OCI-LY1 (cell line): Measurements from ENCODE around the gene CELF2.

Experiments used
- H2AFZ ChIP-seq: fragments of 200-600 bp; sonication (generic), shearing (Covaris generic); 2 replicates; pipeline ENCODE4 v1.6.0; 2014; ENCODE audit warnings: antibody characterized with exemption, mild to moderate bottlenecking, low read length
- H3F3A ChIP-seq: fragments of 200-600 bp; sonication (generic), shearing (Covaris generic); 2 replicates; pipeline ENCODE4 v1.6.0; 2014; ENCODE audit warnings: mild to moderate bottlenecking, antibody characterized with exemption, low read length, moderate library complexity; ENCODE audit not compliant: insufficient read depth
- H3K27ac ChIP-seq: fragments of 200-600 bp; sonication (generic); 2 replicates; pipeline ENCODE4 v1.5.1; 2014; ENCODE audit warnings: low read length, mixed run types, mild to moderate bottlenecking, low read depth; ENCODE audit not compliant: poor library complexity, severe bottlenecking
- H3K27me3 ChIP-seq: fragments of 200-600 bp; sonication (generic); 2 replicates; pipeline ENCODE4 v1.6.0; 2014; ENCODE audit warnings: antibody characterized with exemption, mild to moderate bottlenecking, low read length, moderate library complexity; ENCODE audit not compliant: insufficient read depth
- H3K36me3 ChIP-seq: fragments of 200-600 bp; sonication (generic); 2 replicates; pipeline ENCODE4 v1.6.1; 2014; ENCODE audit warnings: mild to moderate bottlenecking, antibody characterized with exemption, low read length, moderate library complexity, mixed read lengths; ENCODE audit not compliant: insufficient read depth
- H3K4me1 ChIP-seq: fragments of 200-600 bp; sonication (generic); 2 replicates; pipeline ENCODE4 v1.5.1; 2014; ENCODE audit warnings: mild to moderate bottlenecking, low read length, moderate library complexity; ENCODE audit not compliant: insufficient read depth, severe bottlenecking
- H3K4me2 ChIP-seq: fragments of 200-600 bp; sonication (generic), shearing (Covaris generic); 2 replicates; pipeline ENCODE4 v1.6.1; 2014; ENCODE audit warnings: low read length
- H3K4me3 ChIP-seq: fragments of 200-600 bp; sonication (generic); 2 replicates; pipeline ENCODE4 v1.5.1; 2014; ENCODE audit warnings: low read length, low read depth, mild to moderate bottlenecking, mixed read lengths; ENCODE audit not compliant: poor library complexity, severe bottlenecking
- H3K79me2 ChIP-seq: fragments of 200-600 bp; shearing (Covaris generic); 2 replicates; pipeline ENCODE4 v1.6.1; 2016; ENCODE audit warnings: mixed run types, low read length, mixed read lengths; ENCODE audit not compliant: insufficient read depth
- H3K9ac ChIP-seq: fragments of 200-600 bp; sonication (generic), shearing (Covaris generic); 2 replicates; pipeline ENCODE4 v1.6.1; 2014; ENCODE audit warnings: mild to moderate bottlenecking, low read length, mixed read lengths
- H3K9me2 ChIP-seq: fragments of 200-600 bp; sonication (generic), shearing (Covaris generic); 2 replicates; pipeline ENCODE4 v1.6.1; 2014; ENCODE audit warnings: low read depth, mild to moderate bottlenecking, low read length, mixed read lengths
- H3K9me3 ChIP-seq: fragments of 200-600 bp; shearing (Covaris generic); 2 replicates; pipeline ENCODE4 v1.6.1; 2014; ENCODE audit warnings: low read length, mixed read lengths
- H4K20me1 ChIP-seq: fragments of 200-600 bp; sonication (generic), shearing (Covaris generic); 2 replicates; pipeline ENCODE4 v1.6.0; 2016; ENCODE audit warnings: mild to moderate bottlenecking, low read length; ENCODE audit not compliant: insufficient read depth
- CTCF ChIP-seq: fragments of 200-600 bp; sonication (generic), shearing (Covaris generic); IDR thresholded peaks from 2 replicates; pipeline ENCODE4 v1.5.1; 2017; ENCODE audit warnings: mild to moderate bottlenecking, antibody characterized with exemption, low read length, moderate library complexity, mixed read lengths
- EZH2 ChIP-seq: fragments of 200-600 bp; sonication (generic), shearing (Covaris generic); IDR thresholded peaks from 2 replicates; pipeline ENCODE4 v1.8.0; 2017; ENCODE audit warnings: borderline replicate concordance, mixed run types, mild to moderate bottlenecking, antibody characterized with exemption, low read length, moderate library complexity, mixed read lengths

CELF2 gene

GRCh38 chr10:11138314-11139033 lies 120.8 kb downstream of the CELF2 start:
- Histone ChIP-seq H3K4me3 (no peak overlapping the region), H3K27ac (no peak overlapping the region), H3K36me3 (no peaks in the 10 kb centered on the region), H3F3A (no peaks in the 10 kb centered on the region), H3K79me2 (no peaks in the 10 kb centered on the region), H3K9me2 (no peaks in the 10 kb centered on the region), H4K20me1 (no peaks in the 10 kb centered on the region), H3K9me3 (no peaks in the 10 kb centered on the region), H3K4me1 (peaks cover 7% of the 10 kb centered on the region), H3K9ac (no peak overlapping the region), H3K4me2 (no peak overlapping the region), H3K27me3 (no peaks in the 10 kb centered on the region; the same call in 1 of the 2 replicates), H2AFZ (no peak overlapping the region)
- TF ChIP-seq CTCF (no peak), EZH2 (no peak)

DNA sequence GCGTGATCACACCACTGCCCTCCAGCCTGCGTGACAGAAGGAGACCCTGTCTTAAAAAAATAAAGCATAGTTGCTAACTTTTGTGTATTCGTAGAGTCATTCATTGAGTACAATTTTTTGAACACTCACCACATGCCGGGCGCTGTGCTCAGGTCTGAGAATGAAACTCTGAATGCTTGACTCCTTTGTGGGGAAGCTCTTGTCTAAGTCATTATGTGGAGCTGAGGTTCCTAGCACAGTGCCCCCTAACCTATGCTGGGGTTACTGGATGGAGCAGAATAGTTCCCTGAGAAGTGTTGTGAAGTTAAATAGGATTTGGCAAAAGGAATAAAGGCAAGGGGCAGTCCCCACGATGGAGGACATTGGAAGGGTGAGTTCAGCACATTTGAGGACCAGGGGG lies 123.3 kb downstream of the CELF2 start:
- H3K27ac ChIP-seq, result no peak overlapping the region
- no peak overlapping the region for H3K4me3 ChIP-seq
- H2AFZ ChIP-seq, result no peak overlapping the region
- no peak overlapping the region for H3K4me2 ChIP-seq
- H3K9ac ChIP-seq, result no peak overlapping the region
- TF ChIP-seq EZH2 (no peak), CTCF (no peak)
- no peaks in the 10 kb centered on the region for H4K20me1 ChIP-seq
- H3K9me3 ChIP-seq, result no peaks in the 10 kb centered on the region
- H3K27me3 ChIP-seq, result no peaks in the 10 kb centered on the region; the same call in 1 of the 2 replicates
- no peaks in the 10 kb centered on the region for H3F3A ChIP-seq
- peaks cover 23% of the 10 kb centered on the region for H3K4me1 ChIP-seq
- no peaks in the 10 kb centered on the region for H3K9me2 ChIP-seq
- H3K36me3 ChIP-seq, result no peaks in the 10 kb centered on the region
- no peaks in the 10 kb centered on the region for H3K79me2 ChIP-seq

DNA sequence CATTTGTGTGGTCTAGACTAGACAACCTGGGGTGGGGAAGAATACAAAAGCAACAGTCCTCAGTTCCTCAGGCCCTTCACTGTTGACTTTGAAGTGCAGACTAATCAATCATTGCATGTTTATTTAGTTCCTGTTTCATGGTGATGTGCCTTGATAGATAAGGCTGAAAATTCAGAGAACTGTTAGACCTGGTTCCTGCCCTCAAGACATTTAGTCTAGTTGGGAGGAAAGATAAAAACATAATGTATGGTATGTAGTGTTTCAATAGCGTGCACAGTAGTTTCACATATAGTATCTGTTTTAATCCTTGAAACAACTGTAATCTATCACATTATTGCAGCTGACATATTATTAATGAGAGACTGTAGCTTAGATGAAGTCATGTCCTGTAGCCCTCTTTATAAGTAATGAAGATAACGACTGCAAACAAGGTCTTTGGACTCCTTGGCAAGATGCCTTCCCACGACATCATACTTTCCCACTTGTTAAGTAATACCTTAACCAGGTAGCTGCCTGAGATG lies 124.0 kb downstream of the CELF2 start:
- no peaks in the 10 kb centered on the region for H3K9me2 ChIP-seq
- TF ChIP-seq CTCF (no peak), EZH2 (no peak)

More for the DNA sequence above, 124.0 kb downstream of the CELF2 start:
- Histone ChIP-seq H2AFZ (no peak overlapping the region), H3K9ac (no peak overlapping the region), H3K27ac (no peak overlapping the region), H4K20me1 (no peaks in the 10 kb centered on the region), H3F3A (no peaks in the 10 kb centered on the region), H3K4me1 (peaks cover 24% of the 10 kb centered on the region), H3K36me3 (no peaks in the 10 kb centered on the region), H3K4me2 (no peak overlapping the region), H3K9me3 (no peaks in the 10 kb centered on the region), H3K79me2 (no peaks in the 10 kb centered on the region), H3K4me3 (no peak overlapping the region), H3K27me3 (no peaks in the 10 kb centered on the region; the same call in 1 of the 2 replicates)
